VCaP (cell line): Measurements from ENCODE around the gene NGFR.

ENCODE experiments used
- H3K27ac ChIP-seq: fragments of 450-650 bp; 2 replicates; pipeline ENCODE4 v1.5.1; 2017
- TF ChIP-seq, protein P1 (sequence below): fragments of 450-650 bp; conservative IDR thresholded peaks from 2 replicates; pipeline ENCODE4 v1.5.1; 2017; ENCODE audit warnings: mild to moderate bottlenecking, moderate library complexity

Gene NGFR

DNA sequence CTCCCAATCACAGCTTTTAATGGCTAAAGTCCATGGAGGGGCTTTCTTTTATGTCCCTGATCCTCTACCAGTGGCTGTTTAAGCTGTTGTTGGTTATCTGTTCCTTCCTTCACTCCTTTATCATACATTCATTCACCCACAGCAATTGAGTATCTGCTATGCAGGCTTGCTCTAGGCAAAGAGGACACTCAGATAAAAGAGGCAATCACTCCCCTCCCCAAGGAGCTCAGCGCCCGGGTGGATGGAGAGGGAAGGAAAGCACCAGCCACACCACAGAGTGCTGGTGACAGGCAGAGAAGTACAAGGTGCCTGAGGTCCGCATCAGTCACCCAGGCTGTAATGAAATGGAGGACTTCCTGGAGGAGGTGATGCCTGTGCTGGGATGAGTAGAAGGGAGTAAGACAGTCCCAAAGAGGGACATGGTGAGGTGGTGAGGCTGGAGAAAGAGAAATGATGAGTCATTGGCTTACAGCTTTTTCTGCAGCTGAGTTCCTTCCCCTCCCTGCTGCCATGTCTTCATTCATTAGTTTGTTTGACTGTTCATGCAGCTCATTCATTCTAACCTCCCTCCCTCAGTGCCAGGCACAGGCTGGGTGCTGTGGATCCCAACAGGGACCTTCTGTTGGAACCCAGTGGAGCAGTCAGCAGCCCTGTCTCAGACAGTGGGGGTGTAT, 12.8 kb upstream of the NGFR start:
- TF ChIP-seq, protein P1, sequence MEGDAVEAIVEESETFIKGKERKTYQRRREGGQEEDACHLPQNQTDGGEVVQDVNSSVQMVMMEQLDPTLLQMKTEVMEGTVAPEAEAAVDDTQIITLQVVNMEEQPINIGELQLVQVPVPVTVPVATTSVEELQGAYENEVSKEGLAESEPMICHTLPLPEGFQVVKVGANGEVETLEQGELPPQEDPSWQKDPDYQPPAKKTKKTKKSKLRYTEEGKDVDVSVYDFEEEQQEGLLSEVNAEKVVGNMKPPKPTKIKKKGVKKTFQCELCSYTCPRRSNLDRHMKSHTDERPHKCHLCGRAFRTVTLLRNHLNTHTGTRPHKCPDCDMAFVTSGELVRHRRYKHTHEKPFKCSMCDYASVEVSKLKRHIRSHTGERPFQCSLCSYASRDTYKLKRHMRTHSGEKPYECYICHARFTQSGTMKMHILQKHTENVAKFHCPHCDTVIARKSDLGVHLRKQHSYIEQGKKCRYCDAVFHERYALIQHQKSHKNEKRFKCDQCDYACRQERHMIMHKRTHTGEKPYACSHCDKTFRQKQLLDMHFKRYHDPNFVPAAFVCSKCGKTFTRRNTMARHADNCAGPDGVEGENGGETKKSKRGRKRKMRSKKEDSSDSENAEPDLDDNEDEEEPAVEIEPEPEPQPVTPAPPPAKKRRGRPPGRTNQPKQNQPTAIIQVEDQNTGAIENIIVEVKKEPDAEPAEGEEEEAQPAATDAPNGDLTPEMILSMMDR, result no peak
- H3K27ac ChIP-seq, result no peak overlapping the region

DNA sequence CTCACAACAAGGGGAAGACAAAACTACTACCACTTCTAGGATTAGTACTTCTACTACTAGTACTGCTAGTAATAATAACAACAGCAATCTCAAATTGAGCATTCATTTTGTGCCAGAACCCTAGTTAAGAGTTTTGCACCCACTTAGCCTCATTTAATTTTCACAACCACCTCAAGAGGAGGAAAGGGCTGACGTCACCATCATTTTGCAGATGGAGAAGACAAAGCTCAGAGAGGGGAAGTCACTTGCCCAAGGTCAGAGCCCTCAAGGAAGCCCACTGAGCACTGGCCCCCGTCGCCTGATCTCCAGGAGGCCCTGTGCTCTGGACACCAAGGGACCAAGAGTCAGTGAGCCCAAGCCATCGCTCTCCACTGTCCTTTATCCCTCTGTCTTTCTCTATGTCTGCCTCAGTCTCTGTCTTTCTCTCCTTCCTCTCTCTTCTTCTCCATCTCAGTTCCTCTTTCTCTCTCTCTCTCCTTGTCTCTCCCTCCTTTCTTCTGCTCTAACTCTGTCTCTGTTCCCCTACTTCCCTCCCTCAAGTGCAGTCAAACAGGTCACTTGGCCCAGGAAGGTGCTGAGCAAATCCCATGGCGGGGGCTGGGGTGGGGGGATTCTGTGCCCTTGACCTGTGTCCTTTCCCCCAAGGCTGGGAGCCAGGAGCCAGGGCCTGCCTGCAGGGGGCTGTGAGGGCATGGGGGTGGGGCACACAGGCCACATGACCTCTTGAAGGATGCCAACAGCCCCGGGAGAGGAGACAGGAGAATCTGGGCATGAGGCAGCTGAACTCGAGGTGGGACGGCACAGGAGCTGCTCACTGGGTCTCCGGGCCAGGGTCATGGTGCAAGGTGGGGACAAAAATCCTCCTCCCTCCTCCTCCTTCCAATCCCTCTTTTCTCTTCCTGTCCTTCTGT, 11.2 kb upstream of the NGFR start:
- H3K27ac ChIP-seq, result no peak overlapping the region
- TF ChIP-seq, protein P1, result no peak

DNA sequence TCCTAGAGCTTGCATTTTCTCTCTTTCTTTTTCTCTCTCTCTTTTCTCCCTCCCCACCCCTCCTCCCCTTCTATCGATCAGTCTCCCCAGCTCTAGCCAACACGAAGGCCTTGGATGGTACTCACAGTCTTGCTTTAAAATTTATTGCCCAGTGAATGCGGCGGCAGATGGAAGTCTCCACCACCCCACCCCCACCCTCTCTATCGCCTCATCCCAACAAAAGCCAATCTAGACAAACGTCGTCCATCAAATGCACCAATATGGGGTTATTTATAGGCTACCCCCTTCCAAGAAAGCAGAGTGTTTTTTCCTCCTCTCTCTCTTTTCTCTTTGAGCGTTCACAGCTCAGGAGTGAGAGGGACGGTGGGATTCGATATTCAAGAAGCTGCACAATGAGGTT, 10.5 kb upstream of the NGFR start:
- no peak overlapping the region for H3K27ac ChIP-seq
- TF ChIP-seq, protein P1, result no peak

DNA sequence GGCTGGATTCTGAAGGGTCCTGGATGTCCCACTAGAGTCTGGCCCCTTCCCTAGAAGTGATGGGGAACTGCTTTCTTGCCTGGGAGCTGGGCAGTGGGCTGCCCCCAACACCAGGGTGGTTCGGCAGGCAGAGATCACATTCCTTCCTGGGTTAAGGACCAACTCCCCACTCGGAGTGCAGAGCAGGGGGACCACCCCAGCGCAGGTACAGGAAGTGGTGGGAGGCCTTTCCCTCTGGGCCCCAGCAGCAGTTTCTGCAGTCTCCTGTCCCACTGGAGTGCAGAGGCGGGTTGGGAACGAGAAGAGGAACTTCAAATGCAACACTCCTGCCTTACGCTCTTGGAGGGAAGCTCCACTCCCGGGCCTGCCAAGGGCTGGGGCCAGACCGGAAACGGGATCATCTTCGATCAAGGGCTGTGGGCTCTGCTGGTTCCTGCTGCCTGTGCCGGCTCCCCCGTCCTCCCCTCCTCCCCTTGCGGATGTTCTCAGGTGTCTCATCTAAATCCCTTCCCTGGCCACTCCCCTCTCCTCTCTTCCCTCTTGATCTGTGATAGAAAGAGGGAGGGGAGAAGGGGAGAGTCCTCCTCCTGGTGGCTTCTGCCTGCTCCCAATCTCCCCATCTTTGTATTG, 9.0 kb upstream of the NGFR start:
- peak overlapping the region; percentile 34; the same call in 1 of the 2 replicates for H3K27ac ChIP-seq

DNA sequence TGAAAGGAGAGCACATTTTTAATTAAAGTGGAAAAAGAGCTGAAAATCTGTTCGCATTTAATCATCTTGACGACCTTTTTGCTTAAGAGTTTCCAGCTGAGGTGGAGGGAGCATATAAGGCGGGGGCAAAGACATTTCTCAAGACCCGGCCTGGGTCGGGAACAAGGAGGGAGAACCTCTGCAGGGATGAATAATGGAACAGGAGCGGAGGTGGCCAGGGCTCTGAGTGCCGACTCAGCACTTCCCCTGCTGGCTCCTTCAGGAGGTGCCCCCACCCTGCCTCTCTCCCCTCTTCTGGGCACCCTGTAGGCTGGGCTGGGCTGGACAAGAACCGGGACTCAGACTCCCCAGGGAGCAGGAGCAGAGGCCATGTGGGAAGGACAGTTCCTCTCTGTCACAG, 7.9 kb upstream of the NGFR start:
- TF ChIP-seq, protein P1, result no peak
- no peak overlapping the region; the same call in 1 of the 2 replicates for H3K27ac ChIP-seq

More for the DNA sequence above, 9.0 kb upstream of the NGFR start:
- TF ChIP-seq, protein P1, result no peak

DNA sequence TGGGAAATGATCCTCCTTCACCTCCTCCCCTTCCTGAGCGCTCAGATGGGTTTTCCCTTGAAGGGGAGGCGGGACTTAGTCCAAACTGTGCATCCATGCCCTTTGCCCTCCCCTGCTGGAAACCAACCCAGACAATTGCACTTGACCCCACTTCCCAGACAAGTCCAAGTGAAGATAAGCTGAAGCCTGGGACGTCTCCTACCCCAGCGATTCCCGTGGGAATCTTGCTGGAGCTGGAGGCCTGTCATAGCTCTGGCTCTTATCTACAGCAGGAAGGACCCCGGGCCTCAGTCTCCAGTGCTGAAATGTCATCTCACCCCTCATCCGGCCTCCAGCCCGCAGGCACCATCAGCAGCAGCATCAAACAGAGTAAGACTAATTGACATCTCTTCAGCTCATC, 6.5 kb upstream of the NGFR start:
- TF ChIP-seq, protein P1, result no peak

DNA sequence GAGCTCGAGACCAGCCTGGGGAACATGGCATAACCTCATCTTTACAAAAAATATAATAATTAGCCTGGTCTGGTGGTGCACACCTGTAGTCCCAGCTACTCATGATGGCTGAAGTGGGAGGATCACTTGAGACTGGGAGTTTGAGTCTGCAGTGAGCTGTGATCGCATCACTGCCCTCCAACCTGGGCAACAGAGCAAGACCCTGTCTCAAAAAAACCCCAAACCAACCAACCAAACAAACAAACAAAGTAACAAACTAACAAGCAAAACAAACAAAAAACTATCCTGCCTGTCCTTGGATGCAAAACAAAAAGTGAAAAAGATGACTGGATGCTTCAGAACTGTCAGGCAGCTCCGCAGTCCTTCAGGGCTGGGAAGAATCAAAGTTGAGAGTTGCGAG, 5.7 kb upstream of the NGFR start:
- TF ChIP-seq, protein P1, result no peak
- no peak overlapping the region for H3K27ac ChIP-seq

More for the DNA sequence above, 6.5 kb upstream of the NGFR start:
- no peak overlapping the region for H3K27ac ChIP-seq
